Measurements from ENCODE around the gene ATP10A. TPM values are rescaled to one million over a fixed set of nuclear protein-coding genes. Genes with fewer than 3 reads are reported as not detected.

The ATP10A gene
- total and polyA plus RNA-seq, 11 donors: 0.53 to 3.3 (median 1.0) TPM

- Histone ChIP-seq H3K36me3 (no peaks in the 10 kb centered on the region), H3K27me3 (no peaks in the 10 kb centered on the region), H3K4me3 (no peak overlapping the region), H3K27ac (peak overlapping the region in 8 of 12 donors; percentile 17 to 61 (median 33)), H3K9me3 (no peaks in the 10 kb centered on the region), H3K4me1 (peaks cover 0 to 38% (median 16%) of the 10 kb centered on the region in 12 donors)
- ATAC-seq (no peak), DNase-seq (no peak)
- TF ChIP-seq POLR2A (IDR thresholded peaks at IDR 0.05) (no peak), CTCF (IDR thresholded peaks at IDR 0.05) (no peak)
- intact Hi-C loops (cut with DNase I): loop anchor here in 3 of 10 donors (5.0 to 10.0 kb wide), 2 partner anchors 124 to 126 kb away; partner anchors contain the start of gene ATP10A (in 3 of the 3)
- 59 to 74% (median 72%) methylated on average over 7 of the region's 7 CpGs for WGBS, 4 donors
Measured at GRCh38 chr15:25738171-25738965, 124.8 kb downstream of the ATP10A start.

GRCh38 chr15:25737218-25737643, 125.9 kb downstream of the ATP10A start:
- intact Hi-C loops (cut with DNase I): loop anchor here in 3 of 10 donors (5.0 to 10.0 kb wide), 2 partner anchors 125 to 128 kb away; partner anchors contain the start of gene ATP10A (in 3 of the 3)
- peak in 2 of 5 donors; percentile 60 to 72 for DNase-seq
- TF ChIP-seq CTCF (IDR thresholded peaks at IDR 0.05) (no peak), POLR2A (IDR thresholded peaks at IDR 0.05) (no peak)

DNA sequence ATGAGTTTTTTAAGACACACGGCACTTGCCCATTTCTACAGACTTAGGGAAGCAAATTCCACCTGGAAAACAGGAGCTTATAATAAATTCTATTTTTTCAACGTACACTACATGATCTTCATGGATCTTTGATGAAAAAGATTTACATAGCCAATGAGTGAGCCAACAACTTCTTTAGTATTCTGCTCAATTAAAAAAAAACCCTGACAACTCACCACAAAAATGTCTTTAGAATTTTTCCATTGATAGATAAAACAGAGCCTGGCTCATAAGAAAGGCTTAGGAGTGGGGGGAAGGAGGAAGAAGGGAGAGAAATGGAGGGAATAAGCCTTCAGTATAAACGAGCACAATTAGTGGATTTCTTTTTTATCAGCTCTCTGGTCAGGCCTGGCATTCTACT, 126.7 kb downstream of the ATP10A start:
- TF ChIP-seq POLR2A (IDR thresholded peaks at IDR 0.05) (no peak), CTCF (IDR thresholded peaks at IDR 0.05) (no peak)
- Histone ChIP-seq H3K36me3 (no peaks in the 10 kb centered on the region), H3K9me3 (no peaks in the 10 kb centered on the region), H3K4me1 (peaks cover 0 to 35% (median 16%) of the 10 kb centered on the region in 12 donors), H3K27ac (peak overlapping the region in 7 of 12 donors; percentile 1 to 61 (median 18)), H3K4me3 (no peak overlapping the region), H3K27me3 (no peaks in the 10 kb centered on the region)
- ATAC-seq: no peak
- intact Hi-C loops (cut with DNase I): loop anchor here in 3 of 10 donors (5.0 to 10.0 kb wide), 2 partner anchors 126 to 128 kb away; partner anchors contain the start of gene ATP10A (in 3 of the 3)
- WGBS, 4 donors: 69 to 78% (median 72%) methylated on average over 3 of the region's 3 CpGs
- DNase-seq: no peak

More at GRCh38 chr15:25737218-25737643, 125.9 kb downstream of the ATP10A start:
- no peak overlapping the region for H3K4me3 ChIP-seq
- H3K27ac ChIP-seq: peak overlapping the region in 8 of 12 donors; percentile 17 to 61 (median 36)
- peaks cover 0 to 33% (median 16%) of the 10 kb centered on the region in 12 donors for H3K4me1 ChIP-seq
- peak; percentile 80 to 92 (median 84) for ATAC-seq
- H3K9me3 ChIP-seq: no peaks in the 10 kb centered on the region
- no peaks in the 10 kb centered on the region for H3K27me3 ChIP-seq
- 17 to 65% (median 32%) methylated on average over 4 of the region's 4 CpGs for WGBS, 4 donors
- H3K36me3 ChIP-seq: no peaks in the 10 kb centered on the region

Data from heart left ventricle (tissue), 16 donors.